Nephron (organoid): ENCODE results near the gene GBF1.

ENCODE experiments used
- H3K27ac Mint-ChIP-seq, 3 experiments: 2 replicates each; pipeline ENCODE4 v1.8.0; 2020; ENCODE audit warnings: mixed read lengths in 3 of 3, mild to moderate bottlenecking in 2 of 3, moderate library complexity in 1 of 3
- H3K27me3 Mint-ChIP-seq: 2 replicates; pipeline ENCODE4 v1.8.0; 2021; ENCODE audit warnings: low read depth, mild to moderate bottlenecking, moderate library complexity, mixed read lengths
- H3K36me3 Mint-ChIP-seq: 2 replicates; pipeline ENCODE4 v1.8.0; 2020; ENCODE audit warnings: low read depth, mixed read lengths
- H3K4me1 Mint-ChIP-seq: 2 replicates; pipeline ENCODE4 v1.8.0; 2020; ENCODE audit warnings: mixed read lengths
- H3K4me3 Mint-ChIP-seq, 3 experiments: 2 replicates each; pipeline ENCODE4 v1.8.0; 2020; ENCODE audit warnings: mild to moderate bottlenecking in 3 of 3, mixed read lengths in 3 of 3, moderate library complexity in 2 of 3
- H3K9me3 Mint-ChIP-seq: 2 replicates; pipeline ENCODE4 v1.8.0; 2020; ENCODE audit warnings: mixed read lengths
- CTCF ChIP-seq, 3 experiments: fragments of 200-600 bp; sonication (generic); IDR thresholded peaks; one replicate each; pipeline ENCODE4 v1.5.0; 2021; ENCODE audit warnings: antibody characterized with exemption in 3 of 3; ENCODE audit not compliant: unreplicated experiment in 3 of 3

GBF1 gene

DNA sequence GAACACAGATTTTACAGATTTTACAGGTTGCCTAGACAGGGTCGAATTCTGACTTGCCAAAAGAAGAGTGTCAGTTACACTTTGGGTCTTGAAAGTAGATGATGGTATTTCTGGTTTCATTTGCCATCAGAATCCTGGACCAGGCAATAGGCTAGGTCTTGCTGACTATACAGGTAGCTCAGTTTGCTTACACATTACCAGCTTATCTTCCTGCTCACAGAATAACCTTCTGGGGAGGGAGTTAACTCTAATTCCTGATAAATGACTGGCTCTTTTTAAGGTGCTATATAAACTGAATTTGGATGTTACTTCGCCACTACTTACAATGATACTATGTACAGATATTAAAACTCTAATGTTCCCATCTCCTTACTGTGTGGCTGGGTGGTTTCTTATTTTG is 39.8 kb downstream of the GBF1 start:
- H3K27me3 Mint-ChIP-seq: no peaks in the 10 kb centered on the region
- H3K9me3 Mint-ChIP-seq: no peaks in the 10 kb centered on the region
- peaks cover 12% of the 10 kb centered on the region for H3K36me3 Mint-ChIP-seq
- no peak for TF ChIP-seq CTCF (IDR thresholded peaks at IDR 0.05; ENCODE audit: unreplicated experiment in 3 of 3)
- peaks cover 70% of the 10 kb centered on the region for H3K4me1 Mint-ChIP-seq
- no peak overlapping the region for H3K4me3 Mint-ChIP-seq
- no peak overlapping the region for H3K27ac Mint-ChIP-seq

DNA sequence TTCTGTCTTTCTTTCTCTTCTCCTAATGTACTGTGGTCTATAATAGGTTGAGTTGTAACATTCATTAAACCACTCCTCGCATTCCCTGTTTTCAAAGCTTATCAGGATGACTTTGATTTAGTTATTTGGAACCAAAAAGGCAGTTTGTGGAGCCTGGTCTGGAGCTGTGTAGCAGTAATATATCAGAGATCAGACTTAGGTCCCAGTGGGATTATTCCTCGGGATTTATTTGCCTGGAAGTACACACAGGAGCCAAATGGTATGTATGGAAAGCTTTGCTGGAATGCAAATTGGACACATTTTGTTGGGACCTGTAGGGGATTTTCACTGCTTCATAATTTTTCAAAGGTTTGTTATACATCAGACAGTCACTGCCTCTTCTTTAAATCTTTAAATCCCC is 40.9 kb downstream of the GBF1 start:
- Mint-ChIP-seq H3K27me3 (no peaks in the 10 kb centered on the region), H3K4me1 (peaks cover 65% of the 10 kb centered on the region), H3K27ac (peak overlapping the region; percentile 3 to 16 (median 16)), H3K9me3 (no peaks in the 10 kb centered on the region), H3K4me3 (no peak overlapping the region), H3K36me3 (peaks cover 12% of the 10 kb centered on the region)
- TF ChIP-seq CTCF (IDR thresholded peaks at IDR 0.05; ENCODE audit: unreplicated experiment in 3 of 3): no peak

- peaks cover 63% of the 10 kb centered on the region for H3K4me1 Mint-ChIP-seq
- TF ChIP-seq CTCF (IDR thresholded peaks at IDR 0.05; ENCODE audit: unreplicated experiment in 3 of 3): no peak
- peak overlapping the region in 1 of 3 experiments; percentile 6 for H3K27ac Mint-ChIP-seq
- H3K9me3 Mint-ChIP-seq: no peaks in the 10 kb centered on the region
- H3K27me3 Mint-ChIP-seq: no peaks in the 10 kb centered on the region
- H3K4me3 Mint-ChIP-seq: no peak overlapping the region
- peaks cover 12% of the 10 kb centered on the region for H3K36me3 Mint-ChIP-seq
Observed at GRCh38 chr10:102287538-102287937, 42.2 kb downstream of the GBF1 start.

DNA sequence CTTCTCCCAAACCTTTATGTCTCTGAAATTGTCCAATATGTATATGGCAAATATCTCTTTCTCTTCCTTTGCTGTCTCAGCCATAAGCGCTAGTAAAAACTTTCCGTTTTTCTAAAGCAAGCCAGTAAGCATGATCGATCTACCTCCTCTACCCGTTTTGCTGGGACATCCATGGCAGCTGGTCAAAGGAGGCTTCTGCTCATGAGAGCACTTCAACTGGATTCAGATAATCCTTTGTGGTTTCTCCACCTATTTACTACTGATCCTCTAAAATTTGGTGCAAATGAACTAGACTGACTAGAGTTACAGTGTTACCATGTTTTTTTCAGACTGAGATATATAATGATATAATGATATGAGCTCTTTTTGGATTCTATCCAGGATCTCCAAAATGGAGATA is 42.7 kb downstream of the GBF1 start:
- peaks cover 58% of the 10 kb centered on the region for H3K4me1 Mint-ChIP-seq
- TF ChIP-seq CTCF (IDR thresholded peaks at IDR 0.05; ENCODE audit: unreplicated experiment in 3 of 3): no peak
- H3K27ac Mint-ChIP-seq: peak overlapping the region in 1 of 3 experiments; percentile 6
- H3K9me3 Mint-ChIP-seq: no peaks in the 10 kb centered on the region
- H3K36me3 Mint-ChIP-seq: peaks cover 9% of the 10 kb centered on the region
- H3K4me3 Mint-ChIP-seq: no peak overlapping the region
- no peaks in the 10 kb centered on the region for H3K27me3 Mint-ChIP-seq

GRCh38 chr10:102289356-102289755 is 44.0 kb downstream of the GBF1 start:
- Mint-ChIP-seq H3K27me3 (no peaks in the 10 kb centered on the region), H3K4me3 (no peak overlapping the region), H3K27ac (no peak overlapping the region), H3K4me1 (peaks cover 49% of the 10 kb centered on the region), H3K36me3 (peaks cover 7% of the 10 kb centered on the region), H3K9me3 (no peaks in the 10 kb centered on the region)
- no peak for TF ChIP-seq CTCF (IDR thresholded peaks at IDR 0.05; ENCODE audit: unreplicated experiment in 3 of 3)

- H3K4me3 Mint-ChIP-seq: no peak overlapping the region
- peaks cover 6% of the 10 kb centered on the region for H3K36me3 Mint-ChIP-seq
- peaks cover 45% of the 10 kb centered on the region for H3K4me1 Mint-ChIP-seq
- no peaks in the 10 kb centered on the region for H3K9me3 Mint-ChIP-seq
- no peak overlapping the region for H3K27ac Mint-ChIP-seq
- no peak for TF ChIP-seq CTCF (IDR thresholded peaks at IDR 0.05; ENCODE audit: unreplicated experiment in 3 of 3)
- no peaks in the 10 kb centered on the region for H3K27me3 Mint-ChIP-seq
Observed at GRCh38 chr10:102289840-102290239, 44.5 kb downstream of the GBF1 start.
